ENCODE data around the gene PRSS56.

The PRSS56 gene

GRCh38 chr2:232497348-232497747, 22.8 kb upstream of the PRSS56 start:
- DNase-seq: no peak
- in situ Hi-C loops (cut with MboI; ENCODE audit: low pct_unique_long_range_greater_than_20kb, low sequenced_read_pairs): no loop called here

GRCh38 chr2:232498452-232498851, 21.7 kb upstream of the PRSS56 start:
- no peak for DNase-seq
- in situ Hi-C loops (cut with MboI; ENCODE audit: low pct_unique_long_range_greater_than_20kb, low sequenced_read_pairs): no loop called here

- in situ Hi-C loops (cut with MboI; ENCODE audit: low pct_unique_long_range_greater_than_20kb, low sequenced_read_pairs): no loop called here
- no peak for DNase-seq
Measured at GRCh38 chr2:232501331-232501771, 18.8 kb upstream of the PRSS56 start.

GRCh38 chr2:232501794-232502390, 18.3 kb upstream of the PRSS56 start:
- in situ Hi-C loops (cut with MboI; ENCODE audit: low pct_unique_long_range_greater_than_20kb, low sequenced_read_pairs): no loop called here
- DNase-seq: no peak

GRCh38 chr2:232502511-232502910, 17.7 kb upstream of the PRSS56 start:
- no peak for DNase-seq
- in situ Hi-C loops (cut with MboI; ENCODE audit: low pct_unique_long_range_greater_than_20kb, low sequenced_read_pairs): no loop called here

GRCh38 chr2:232502911-232503808, 17.0 kb upstream of the PRSS56 start:
- no peak for DNase-seq
- in situ Hi-C loops (cut with MboI; ENCODE audit: low pct_unique_long_range_greater_than_20kb, low sequenced_read_pairs): no loop called here

- in situ Hi-C loops (cut with MboI; ENCODE audit: low pct_unique_long_range_greater_than_20kb, low sequenced_read_pairs): no loop called here
Measured at GRCh38 chr2:232503809-232504323, 16.3 kb upstream of the PRSS56 start.

GRCh38 chr2:232504438-232504837, 15.8 kb upstream of the PRSS56 start:
- in situ Hi-C loops (cut with MboI; ENCODE audit: low pct_unique_long_range_greater_than_20kb, low sequenced_read_pairs): no loop called here
- no peak for DNase-seq

More at GRCh38 chr2:232503809-232504323, 16.3 kb upstream of the PRSS56 start:
- no peak for DNase-seq

- in situ Hi-C loops (cut with MboI; ENCODE audit: low pct_unique_long_range_greater_than_20kb, low sequenced_read_pairs): no loop called here
- DNase-seq: no peak
Measured at GRCh38 chr2:232505856-232506255, 14.3 kb upstream of the PRSS56 start.

GRCh38 chr2:232506709-232507108, 13.5 kb upstream of the PRSS56 start:
- no peak for DNase-seq
- in situ Hi-C loops (cut with MboI; ENCODE audit: low pct_unique_long_range_greater_than_20kb, low sequenced_read_pairs): no loop called here

- in situ Hi-C loops (cut with MboI; ENCODE audit: low pct_unique_long_range_greater_than_20kb, low sequenced_read_pairs): no loop called here
- no peak for DNase-seq
Measured at GRCh38 chr2:232508251-232508650, 11.9 kb upstream of the PRSS56 start.

GRCh38 chr2:232511336-232511890, 8.8 kb upstream of the PRSS56 start:
- in situ Hi-C loops (cut with MboI; ENCODE audit: low pct_unique_long_range_greater_than_20kb, low sequenced_read_pairs): no loop called here
- no peak for DNase-seq

- in situ Hi-C loops (cut with MboI; ENCODE audit: low pct_unique_long_range_greater_than_20kb, low sequenced_read_pairs): no loop called here
- no peak for DNase-seq
Measured at GRCh38 chr2:232512602-232513001, 7.6 kb upstream of the PRSS56 start.

- in situ Hi-C loops (cut with MboI; ENCODE audit: low pct_unique_long_range_greater_than_20kb, low sequenced_read_pairs): no loop called here
- no peak for DNase-seq
Measured at GRCh38 chr2:232513353-232513752, 6.8 kb upstream of the PRSS56 start.

GRCh38 chr2:232515639-232516038, 4.5 kb upstream of the PRSS56 start:
- no peak for DNase-seq
- in situ Hi-C loops (cut with MboI; ENCODE audit: low pct_unique_long_range_greater_than_20kb, low sequenced_read_pairs): no loop called here

- in situ Hi-C loops (cut with MboI; ENCODE audit: low pct_unique_long_range_greater_than_20kb, low sequenced_read_pairs): no loop called here
- DNase-seq: no peak
Measured at GRCh38 chr2:232516551-232516950, 3.6 kb upstream of the PRSS56 start.

GRCh38 chr2:232518844-232519243, 1.3 kb upstream of the PRSS56 start:
- in situ Hi-C loops (cut with MboI; ENCODE audit: low pct_unique_long_range_greater_than_20kb, low sequenced_read_pairs): no loop called here
- no peak for DNase-seq

- in situ Hi-C loops (cut with MboI; ENCODE audit: low pct_unique_long_range_greater_than_20kb, low sequenced_read_pairs): no loop called here
- no peak for DNase-seq
Measured at GRCh38 chr2:232520489-232520888, 301 bp downstream of the PRSS56 start.

GRCh38 chr2:232521098-232521497, 910 bp downstream of the PRSS56 start:
- in situ Hi-C loops (cut with MboI; ENCODE audit: low pct_unique_long_range_greater_than_20kb, low sequenced_read_pairs): no loop called here
- DNase-seq: no peak

GRCh38 chr2:232521959-232522622, 1.9 kb downstream of the PRSS56 start:
- DNase-seq: peak; percentile 43

More at GRCh38 chr2:232521959-232522622, 1.9 kb downstream of the PRSS56 start:
- in situ Hi-C loops (cut with MboI; ENCODE audit: low pct_unique_long_range_greater_than_20kb, low sequenced_read_pairs): no loop called here
